GM19025 (cell line): ENCODE results near the gene UBA52.
A peak's percentile ranks its signal among the peaks of the same experiment; 100 is the strongest.
"Not testable (repeated sequence)": the region's sequence is repeated elsewhere in the genome, so short reads cannot be mapped to it uniquely, and the experiment has no call there.

Experiments
- ATAC-seq: cut with Tn5 transposase; IDR thresholded peaks from one replicate; pipeline ENCODE4 v1.9.1; 2021; ENCODE audit warnings: mild to moderate bottlenecking, low read depth, moderate library complexity; ENCODE audit not compliant: unreplicated experiment

Gene UBA52

DNA sequence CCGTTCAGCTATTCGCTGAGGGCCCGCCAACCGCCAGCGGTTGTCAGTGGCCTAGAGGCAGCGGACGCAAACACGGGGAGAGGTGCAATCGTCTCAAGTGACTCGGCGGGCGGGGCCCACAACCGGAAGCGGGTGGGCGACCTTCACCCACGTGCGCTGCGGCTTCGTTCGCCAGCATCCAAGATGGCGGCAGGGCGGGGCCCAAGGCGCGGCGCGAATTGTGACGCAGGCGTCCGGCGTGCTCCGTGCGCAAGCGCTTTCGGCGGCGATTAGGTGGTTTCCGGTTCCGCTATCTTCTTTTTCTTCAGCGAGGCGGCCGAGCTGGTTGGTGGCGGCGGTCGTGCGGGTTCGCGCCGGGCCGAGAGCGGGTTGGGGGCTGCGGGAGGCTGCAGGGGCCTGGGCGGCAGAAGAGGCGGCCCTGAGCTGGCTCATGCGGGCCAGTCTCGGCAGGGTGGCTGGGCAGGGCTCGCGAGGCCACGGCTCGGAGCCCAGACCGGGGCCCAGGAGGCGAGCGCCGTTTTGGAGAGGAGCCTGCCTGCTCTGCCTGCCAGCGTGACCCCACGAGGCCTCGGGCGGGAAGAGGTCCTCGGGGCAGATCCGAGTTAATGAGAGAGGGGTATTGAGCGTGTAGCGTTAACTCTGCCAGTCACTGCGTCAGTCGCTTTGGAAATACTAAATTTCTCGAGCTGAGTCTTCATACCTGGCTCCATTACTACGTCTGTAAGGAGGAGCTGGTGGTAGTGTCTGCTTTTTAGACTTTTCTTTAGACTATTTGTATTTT is at the start of gene UBA52:
Gene UBA52 (plus strand): TSS at position 294 of the 781 bp plus-strand sequence. CDS start 1,444 bp downstream, outside the sequence.
- peak; percentile 90 for ATAC-seq

DNA sequence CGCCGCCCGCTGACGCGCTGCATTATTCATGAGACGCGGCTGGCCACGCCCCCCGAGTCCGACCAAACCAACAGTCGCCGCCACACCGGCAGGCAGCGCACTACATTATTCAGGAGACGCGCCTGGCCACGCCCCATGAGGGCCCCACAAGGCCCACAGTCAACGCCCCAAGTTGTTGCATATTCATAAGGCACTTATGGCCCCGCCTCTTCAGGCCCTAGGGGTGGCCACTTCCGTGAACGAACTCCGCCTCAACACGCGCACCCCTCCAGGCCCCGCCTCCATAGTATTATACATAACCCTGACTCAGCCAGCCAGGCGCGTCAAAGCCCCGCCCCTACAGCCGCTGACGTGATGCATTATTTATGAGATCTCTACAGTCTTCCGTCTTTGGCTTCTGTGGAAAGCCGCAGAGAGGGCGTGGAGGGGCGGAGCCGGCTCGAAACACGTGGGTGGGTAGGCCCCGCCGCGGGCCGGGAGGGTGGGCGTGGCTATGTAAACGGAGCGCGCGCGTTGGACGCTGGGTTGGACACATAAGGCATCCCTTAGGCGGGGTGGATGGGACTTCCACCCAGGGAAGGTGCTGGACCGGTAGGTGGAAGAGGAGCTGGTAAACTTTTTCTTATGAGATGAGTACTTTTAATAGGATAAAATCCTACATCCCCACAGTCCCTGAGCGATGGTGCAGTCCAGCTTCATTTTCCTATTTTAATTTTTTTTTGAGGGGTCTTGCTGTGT is 49.4 kb upstream of the UBA52 start:
- ATAC-seq = peak; percentile 85

- not testable (repeated sequence) for ATAC-seq
These were observed 48.7 kb upstream of the UBA52 start for GRCh38 chr19:18522862-18523440.

GRCh38 chr19:18523841-18524240 is 47.8 kb upstream of the UBA52 start:
- no peak for ATAC-seq

GRCh38 chr19:18526316-18526715 is 45.3 kb upstream of the UBA52 start:
- no peak for ATAC-seq

GRCh38 chr19:18529782-18530181 is 41.9 kb upstream of the UBA52 start:
- ATAC-seq = no peak

DNA sequence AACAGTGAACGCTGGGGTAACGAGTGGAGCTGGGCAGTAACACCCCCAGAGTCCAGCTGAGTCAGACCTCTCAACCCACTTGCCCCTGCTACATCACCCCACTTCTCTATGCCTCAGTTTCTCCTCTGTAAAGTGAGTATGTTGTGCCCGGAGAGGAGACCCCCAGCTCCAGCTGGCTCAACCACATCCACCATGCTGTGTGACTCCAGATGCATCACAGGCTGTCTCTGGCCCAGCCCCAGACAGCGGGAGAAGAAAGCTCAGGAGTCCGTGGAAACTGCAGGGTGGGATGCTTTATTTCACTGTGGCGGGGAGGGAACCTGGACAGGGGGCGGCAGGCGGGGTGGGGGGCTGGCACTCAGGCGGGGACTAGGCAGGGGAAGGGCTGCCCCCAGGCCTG is 40.2 kb upstream of the UBA52 start:
- ATAC-seq = no peak

GRCh38 chr19:18532168-18532890 is 39.3 kb upstream of the UBA52 start:
- ATAC-seq = no peak

DNA sequence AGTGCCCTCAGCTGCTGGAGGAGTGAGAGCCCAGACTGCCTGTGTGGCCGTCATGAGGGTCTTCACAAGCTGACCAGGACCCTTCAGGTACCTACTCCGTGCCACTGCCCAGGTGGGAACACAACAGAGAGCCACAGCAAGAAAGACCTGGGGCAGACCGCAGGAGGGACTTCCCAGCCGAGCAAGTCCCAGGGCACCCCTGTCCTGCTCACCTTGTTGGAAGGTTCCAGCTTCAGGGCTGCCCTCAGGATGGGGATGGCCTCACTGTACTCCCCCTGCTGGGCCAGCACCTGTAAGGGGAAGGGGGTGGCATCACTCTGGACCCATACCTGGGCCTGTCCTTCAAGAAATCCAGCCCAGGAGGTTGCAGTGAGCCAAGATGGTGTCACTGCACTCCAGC is 38.6 kb upstream of the UBA52 start:
- ATAC-seq = no peak

DNA sequence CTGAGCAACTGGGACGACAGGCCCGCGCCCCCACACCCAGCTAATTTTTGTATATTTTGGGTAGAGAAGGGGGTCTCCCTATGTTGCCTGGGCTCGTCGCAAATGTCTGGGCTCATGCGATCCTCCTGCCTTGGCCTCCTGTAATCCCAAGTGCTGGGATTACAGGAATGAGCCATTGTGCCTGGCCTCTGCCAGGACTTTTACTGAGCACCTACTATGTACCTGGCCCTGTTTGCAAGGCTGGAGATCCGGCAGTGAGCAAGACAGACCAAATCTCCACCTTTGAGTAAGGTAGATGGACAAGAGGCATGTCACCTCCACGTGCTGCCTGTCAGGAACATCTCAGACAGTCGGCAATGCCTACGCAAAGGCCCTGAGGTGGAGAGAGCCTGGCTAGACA is 35.2 kb upstream of the UBA52 start:
- ATAC-seq = no peak

GRCh38 chr19:18537431-18537830 is 34.2 kb upstream of the UBA52 start:
- ATAC-seq = no peak

DNA sequence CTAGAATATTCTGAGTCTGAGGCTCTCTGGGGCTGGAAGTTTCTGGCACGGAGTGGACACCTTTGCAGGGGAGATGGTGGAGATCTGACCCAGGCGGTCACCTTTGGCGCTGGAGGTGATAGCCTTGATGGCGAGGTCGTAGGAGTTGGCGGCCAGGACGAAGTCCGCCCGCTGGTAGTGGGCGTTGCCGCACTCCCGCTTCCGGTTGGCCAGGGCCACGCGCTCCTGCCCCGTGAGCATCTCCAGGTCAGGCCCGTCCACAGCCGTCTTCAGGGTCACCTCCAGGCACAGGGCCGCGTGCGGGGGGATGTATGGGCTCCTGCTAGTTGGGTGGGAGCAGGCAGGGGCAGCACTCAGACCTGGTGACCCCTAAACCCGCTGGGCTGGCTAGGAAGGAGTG is 33.5 kb upstream of the UBA52 start:
- ATAC-seq = no peak

GRCh38 chr19:18539372-18539771 is 32.3 kb upstream of the UBA52 start:
- no peak for ATAC-seq

DNA sequence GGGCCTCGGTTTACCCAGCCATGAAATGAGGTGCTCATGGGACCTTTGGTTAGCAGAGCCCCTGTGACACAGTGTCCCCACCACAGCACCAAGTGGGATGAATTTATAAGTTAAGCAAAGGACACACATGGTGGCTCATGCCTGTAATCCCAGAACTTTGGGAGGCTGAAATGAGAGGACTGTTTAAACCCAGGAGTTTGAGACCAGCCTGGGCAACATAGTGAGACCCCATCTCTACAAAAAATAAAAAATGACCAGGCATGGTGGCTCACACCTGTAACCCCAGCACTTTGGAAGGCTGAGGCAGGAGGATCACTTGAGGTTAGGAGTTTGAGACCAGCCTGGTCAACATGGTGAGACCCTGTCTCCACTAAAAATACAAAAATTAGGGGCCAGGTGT is 31.5 kb upstream of the UBA52 start:
- ATAC-seq = not testable (repeated sequence)

DNA sequence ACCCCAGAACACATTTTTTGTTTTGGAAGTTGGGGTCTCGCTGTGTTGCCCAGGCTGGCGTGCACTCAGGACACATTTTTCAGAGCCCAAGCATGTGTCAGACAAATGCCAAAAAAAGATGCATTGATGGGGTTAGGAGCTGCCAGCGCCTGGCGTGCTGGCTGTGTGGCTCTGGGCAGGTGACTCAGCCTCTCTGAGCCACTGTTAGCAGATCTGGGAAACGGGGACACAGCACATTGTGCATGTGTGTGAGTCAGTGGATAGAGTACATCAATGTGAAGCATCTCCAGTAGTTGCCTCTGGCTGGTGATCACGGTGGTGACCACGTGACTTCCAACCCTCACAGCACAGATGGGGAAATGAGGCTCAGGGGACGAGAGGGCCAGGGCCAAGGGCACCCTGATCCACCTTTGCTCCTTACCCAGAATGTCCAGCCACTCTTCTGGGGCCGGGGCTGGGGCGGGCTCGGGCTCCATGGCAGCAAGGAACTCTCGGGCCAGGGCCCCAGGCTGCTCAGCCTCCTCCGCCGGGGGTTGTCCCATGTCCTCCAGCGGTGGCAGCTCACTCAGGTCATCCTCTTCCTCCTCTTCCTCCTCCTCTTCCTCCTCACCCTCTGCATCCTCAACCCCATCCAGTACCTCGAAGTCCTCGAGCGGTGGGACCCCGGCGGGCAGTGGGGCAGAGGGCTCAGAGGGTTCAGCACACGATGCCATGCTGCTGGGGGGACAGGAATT is 30.2 kb upstream of the UBA52 start:
- ATAC-seq = no peak

GRCh38 chr19:18541992-18542940 is 29.4 kb upstream of the UBA52 start:
- no peak for ATAC-seq

- ATAC-seq = peak; percentile 96
These were observed 28.5 kb upstream of the UBA52 start, which contains the start of gene FKBP8 for GRCh38 chr19:18542941-18543813. Gene FKBP8, minus strand, starts transcription at chr19:18543573. Its CDS starts 1,603 bp downstream, at chr19:18541970.
